ENCODE data around the gene OR52W1.
"Not testable (repeated sequence)": the region's sequence is repeated elsewhere in the genome, so short reads cannot be mapped to it uniquely, and the experiment has no call there.

Gene OR52W1

GRCh38 chr11:6219359-6219758 is 20.3 kb downstream of the OR52W1 start:
- DNase-seq: no peak

DNA sequence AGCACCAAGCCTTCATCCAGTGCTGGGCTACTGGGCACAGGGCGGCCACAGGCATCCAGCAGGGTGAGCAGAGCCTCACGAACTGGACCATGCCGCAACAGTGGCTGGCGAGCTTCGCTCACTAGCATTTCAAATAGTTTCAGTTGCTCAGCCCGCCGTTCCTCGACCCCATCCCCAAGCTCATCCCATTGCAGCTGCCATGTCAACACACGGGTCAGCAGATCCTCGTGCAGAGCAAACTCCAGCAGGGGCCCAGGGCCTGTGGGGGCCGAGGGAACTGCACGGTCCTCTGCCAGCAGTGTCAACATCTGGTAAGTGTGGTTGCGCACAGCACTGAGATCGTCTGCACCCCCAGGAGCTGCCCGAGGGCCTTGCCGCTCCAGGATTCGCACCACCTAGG is 24.8 kb downstream of the OR52W1 start:
- no peak for DNase-seq

GRCh38 chr11:6224421-6224820 is 25.4 kb downstream of the OR52W1 start:
- DNase-seq: no peak

DNA sequence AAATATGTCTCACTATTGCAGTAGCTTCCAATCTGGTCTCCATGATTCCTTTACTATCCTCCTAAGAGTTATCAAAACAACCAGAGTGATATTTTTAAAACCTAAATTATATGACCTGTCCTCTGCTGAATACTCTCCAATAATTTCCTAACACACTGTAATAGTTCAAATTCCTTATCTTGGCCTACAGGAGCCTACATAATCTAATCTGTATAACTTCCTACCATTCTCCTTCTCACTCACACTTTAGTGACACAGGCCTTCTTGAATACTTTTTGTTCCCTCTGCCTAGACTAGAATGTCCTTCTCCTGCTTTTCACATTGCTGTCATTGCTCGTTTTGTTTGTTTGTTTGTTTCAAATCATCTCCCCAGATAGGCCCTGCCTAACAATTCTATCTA is 26.0 kb downstream of the OR52W1 start:
- no peak for DNase-seq

- DNase-seq: no peak
Measured at GRCh38 chr11:6225896-6226295, 26.9 kb downstream of the OR52W1 start.

DNA sequence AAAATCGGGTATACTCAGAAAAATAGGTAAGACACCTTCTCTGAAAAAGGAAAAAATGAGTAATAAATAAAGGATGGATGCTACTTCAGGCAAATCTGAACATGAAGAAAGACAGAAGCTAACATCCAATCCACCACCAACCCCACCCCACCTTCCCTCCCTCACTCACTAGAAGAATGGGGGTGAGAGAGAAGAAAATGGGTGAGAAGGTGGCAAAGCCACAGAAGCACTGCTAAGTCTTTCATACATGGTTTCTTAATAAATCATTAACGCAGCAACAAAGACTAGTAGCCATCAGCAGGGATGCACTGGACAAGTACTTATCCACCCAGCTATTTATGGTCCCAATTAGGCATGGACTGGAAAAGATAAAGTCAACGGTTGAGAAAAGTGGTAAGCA is 29.5 kb downstream of the OR52W1 start:
- DNase-seq: no peak

DNA sequence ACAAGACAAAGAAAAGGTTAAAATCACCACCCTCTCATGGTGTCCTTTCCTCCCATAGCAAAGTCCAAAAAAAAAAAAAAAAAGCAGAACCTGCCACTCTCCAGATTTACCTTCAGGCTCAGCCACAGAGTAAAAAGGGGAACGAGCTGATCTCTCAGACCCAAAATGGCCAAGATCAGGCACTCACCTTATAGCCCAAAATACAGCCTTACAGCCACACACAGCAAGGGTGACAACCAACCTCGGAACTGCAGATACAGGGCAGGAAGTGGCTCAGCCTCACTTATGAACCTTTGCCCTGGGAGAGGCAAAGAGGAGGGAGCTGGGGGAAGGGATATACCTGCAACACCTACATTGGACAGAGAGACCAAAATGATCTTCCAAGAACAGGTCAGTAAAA is 30.9 kb downstream of the OR52W1 start:
- no peak for DNase-seq

DNA sequence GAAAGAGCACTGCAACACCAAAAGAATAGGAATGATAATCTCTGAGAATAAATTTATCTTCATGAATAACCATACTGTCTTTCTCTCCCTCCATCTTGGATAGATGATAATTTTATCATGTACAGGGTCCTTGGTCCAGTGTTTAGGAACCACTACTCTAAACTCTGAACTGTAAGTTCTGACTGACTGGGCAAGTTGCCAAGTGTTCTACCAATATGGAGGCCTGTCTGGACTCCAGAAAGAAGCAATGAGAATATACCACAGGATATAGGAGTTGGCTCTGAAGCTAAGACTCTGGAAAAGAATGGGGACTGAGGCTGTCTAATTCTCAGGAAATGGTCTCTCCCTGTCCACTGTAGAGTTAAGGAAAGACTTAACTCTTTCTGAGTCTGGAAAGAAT is 33.9 kb downstream of the OR52W1 start:
- no peak for DNase-seq

GRCh38 chr11:6233984-6234386 is 35.0 kb downstream of the OR52W1 start:
- no peak for DNase-seq

DNA sequence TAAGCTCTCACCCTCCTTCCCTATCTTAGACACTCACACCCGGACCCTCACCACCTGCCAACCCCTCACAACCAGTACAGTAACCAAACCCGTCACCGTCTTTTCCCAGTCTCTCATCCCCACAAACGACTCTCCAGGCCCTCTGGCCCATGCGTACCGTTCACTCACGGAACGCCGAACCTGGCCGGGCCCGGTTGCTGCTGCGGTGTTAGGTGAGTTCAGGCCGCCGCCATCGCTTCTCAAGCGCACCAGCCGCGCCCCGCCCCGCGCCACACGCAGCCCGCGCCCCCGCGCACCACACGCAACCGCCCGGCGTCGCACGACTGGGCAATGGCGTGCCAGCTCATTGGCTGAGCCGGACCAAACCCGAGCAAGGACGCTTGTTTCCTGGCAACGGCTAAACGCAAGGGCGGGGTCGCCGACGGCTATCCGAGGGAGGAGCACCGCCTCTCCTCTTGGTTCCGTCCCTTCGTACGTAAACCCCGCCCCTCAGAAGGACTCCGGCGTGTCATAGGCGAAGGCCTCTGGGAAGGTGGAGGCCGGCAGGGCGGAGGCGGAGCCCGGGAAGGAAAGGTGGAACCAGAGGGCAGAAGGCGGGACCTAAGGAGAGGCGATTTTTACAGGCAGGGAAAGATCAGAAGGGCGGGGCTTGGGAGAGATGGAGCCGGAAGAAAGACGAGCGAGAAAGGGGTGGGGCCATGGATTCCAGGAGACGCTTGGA is 35.5 kb downstream of the OR52W1 start, which contains the start of gene FHIP1B:
TSS of gene FHIP1B (minus strand) at position 250 of the 721 bp plus-strand sequence. CDS start 10,120 bp downstream, outside the sequence.
- DNase-seq: peak; percentile 100

- DNase-seq: no peak
Measured at GRCh38 chr11:6237266-6237665, 38.2 kb downstream of the OR52W1 start.

- DNase-seq: no peak
Measured at GRCh38 chr11:6237761-6238302, 38.8 kb downstream of the OR52W1 start.

DNA sequence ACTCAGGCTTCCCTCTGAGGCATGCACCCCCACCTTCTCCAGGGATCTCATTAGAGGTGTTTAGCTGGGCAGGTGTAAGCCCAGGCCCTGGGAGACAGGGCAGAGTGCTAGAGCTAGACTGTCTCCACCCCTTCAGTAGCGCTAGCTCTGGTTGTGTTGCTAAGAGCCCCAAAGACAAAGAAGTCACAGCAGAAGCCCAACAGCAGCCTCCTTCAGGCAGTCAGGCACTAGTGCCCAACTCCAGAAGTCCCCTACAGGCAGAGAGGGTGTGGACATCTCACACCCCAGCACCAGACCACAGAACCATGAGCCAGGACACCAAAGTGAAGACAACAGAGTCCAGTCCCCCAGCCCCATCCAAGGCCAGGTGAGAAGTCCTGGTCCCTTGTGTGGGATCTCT is 39.9 kb downstream of the OR52W1 start, which contains the start of gene CNGA4:
TSS of gene CNGA4 (plus strand) at position 188 of the 400 bp plus-strand sequence. CDS start at position 306, 118 bp downstream.
- no peak for DNase-seq

DNA sequence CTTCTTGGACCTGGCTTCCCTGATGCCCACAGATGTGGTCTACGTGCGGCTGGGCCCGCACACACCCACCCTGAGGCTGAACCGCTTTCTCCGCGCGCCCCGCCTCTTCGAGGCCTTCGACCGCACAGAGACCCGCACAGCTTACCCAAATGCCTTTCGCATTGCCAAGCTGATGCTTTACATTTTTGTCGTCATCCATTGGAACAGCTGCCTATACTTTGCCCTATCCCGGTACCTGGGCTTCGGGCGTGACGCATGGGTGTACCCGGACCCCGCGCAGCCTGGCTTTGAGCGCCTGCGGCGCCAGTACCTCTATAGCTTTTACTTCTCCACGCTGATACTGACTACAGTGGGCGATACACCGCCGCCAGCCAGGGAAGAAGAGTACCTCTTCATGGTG is 41.1 kb downstream of the OR52W1 start:
- DNase-seq: no peak

- DNase-seq: no peak
Measured at GRCh38 chr11:6240781-6241180, 41.8 kb downstream of the OR52W1 start.

GRCh38 chr11:6241316-6241715 is 42.3 kb downstream of the OR52W1 start:
- no peak for DNase-seq

DNA sequence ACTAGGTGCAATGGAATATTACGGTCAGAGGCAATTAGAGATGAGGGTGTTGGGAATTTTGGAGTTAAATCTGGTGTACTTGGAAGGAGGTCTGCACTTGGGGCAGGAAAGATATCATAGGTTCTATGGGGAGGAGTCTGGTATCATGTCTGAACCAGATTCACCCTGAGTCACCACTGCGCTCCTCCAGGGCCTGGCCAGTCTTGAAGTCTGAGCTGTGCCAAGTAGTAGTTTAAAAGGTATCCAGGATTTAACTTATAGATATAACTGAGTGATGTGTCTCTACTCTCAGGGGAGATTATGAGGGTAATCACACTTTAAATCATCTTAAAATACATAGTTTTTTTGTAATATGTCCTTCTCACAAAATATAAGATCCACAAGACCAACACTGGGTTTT is 46.5 kb downstream of the OR52W1 start:
- no peak for DNase-seq

DNA sequence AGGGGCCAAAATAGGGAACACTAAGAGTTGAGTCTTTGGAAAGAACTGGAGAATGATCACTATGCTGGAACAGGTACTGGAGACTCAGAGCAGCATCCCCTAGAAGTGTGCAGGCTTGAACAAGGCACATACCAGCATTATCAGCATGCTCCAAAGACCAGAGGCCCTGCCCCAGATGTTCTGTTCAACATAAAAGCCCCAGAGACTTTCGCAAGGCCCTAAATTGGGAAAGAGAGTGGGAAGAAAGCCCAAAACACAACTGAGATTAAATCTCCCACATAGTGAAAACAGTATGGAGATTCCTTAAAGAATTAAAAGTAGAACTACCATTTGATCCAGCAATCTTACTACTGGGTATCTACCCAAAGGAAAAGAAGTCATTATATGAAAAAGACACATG is 49.2 kb downstream of the OR52W1 start:
- DNase-seq: no peak

DNA sequence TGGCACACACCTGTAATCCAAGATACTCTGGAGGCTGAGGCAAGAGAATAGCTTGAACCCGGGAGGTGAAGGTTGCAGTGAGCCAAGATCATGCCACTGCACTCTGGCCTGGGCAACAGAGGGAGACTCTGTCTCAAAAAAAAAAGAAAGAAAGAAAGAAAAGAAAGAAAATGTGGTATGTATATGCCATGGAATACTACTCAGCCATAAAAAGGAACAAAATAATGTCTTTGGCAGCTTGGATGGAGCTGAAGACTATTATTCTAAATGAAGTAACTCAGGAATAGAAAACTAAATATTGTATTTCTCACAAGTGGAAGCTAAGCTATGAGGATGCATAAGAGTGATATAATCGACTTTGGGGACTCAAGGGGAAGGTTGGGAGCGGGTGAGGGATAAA is 49.9 kb downstream of the OR52W1 start:
- not testable (repeated sequence) for DNase-seq

Measured in activated effector memory CD4-positive, alpha-beta T cell treated with anti-CD3 and anti-CD28 coated beads, Interleukin-2, amount 50 U/mL, for 16 hours (primary cell).